Erythroblast (primary cell): ENCODE data around the gene TOR1A.

ENCODE experiments used
- DNase-seq, 2 experiments: peaks; one replicate each; lab custom pipeline; 2025; lab: John Stamatoyannopoulos, UW
- GATA1 ChIP-seq: IDR thresholded peaks from 2 replicates; pipeline ENCODE4 v1.6.1; 2011; ENCODE audit warnings: low read depth, mild to moderate bottlenecking, control low read depth, low read length, moderate library complexity
- POLR2A ChIP-seq: IDR thresholded peaks from 2 replicates; pipeline ENCODE4 v1.6.1; 2011; ENCODE audit warnings: mild to moderate bottlenecking, low read length

Gene TOR1A

DNA sequence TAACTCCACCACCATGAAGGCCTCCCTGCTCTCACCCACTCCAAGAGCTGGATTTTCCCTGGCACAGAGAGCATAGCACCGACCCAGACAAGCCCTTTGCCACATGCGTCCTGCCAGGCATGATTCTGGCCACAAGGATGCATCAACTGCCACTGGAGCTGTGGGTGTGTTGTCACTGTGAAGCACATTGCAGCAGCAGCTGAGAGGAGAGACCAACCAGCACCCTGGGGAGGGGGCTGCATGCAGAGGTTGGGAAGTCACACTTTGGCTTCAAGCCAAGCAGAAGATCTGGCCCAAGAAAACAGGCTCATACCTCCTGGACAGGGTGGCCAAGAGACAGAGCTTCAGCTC is 48.5 kb downstream of the TOR1A start:
- TF ChIP-seq GATA1: no peak
- TF ChIP-seq POLR2A: no peak

GRCh38 chr9:129774791-129775447 is 49.0 kb downstream of the TOR1A start:
- no peak for DNase-seq
- TF ChIP-seq GATA1 (no peak), POLR2A (no peak)

More for the DNA sequence above, 48.5 kb downstream of the TOR1A start:
- no peak for DNase-seq

DNA sequence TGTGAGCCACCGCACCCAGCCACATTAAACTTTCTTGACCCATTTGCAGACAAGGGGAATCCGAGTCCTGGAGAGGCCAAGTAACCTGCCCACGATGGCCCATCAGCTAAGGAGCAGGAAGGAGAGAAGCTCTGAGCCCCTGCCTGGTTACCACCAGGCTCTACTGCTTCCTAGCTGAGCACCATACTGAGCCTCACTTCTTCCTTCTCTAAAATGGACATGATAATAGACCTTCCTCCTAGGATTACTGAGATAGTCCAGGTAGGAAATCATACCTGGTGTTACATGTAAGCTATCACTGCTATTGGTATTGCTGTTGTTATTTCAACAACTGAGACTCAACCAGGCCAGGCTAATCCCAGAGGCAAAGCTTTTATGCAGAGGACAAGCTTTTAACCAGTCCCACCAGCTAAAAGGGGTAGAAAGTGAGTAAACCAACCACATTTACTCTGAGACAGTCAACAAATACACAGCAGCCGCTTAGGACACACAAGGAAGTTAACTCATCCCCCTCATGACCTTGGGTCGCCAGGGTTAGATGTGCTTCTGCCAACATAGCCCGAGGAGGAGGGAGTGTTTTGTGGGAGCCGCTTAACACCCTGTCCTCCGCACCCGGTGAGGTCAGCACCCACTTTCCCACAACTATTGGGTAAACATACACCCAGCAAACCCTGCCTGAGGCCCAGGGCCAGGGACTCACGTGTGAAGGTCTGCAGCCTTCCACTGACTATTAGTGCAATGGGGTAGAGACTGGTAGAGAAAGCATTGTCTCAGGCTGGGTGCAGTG is 50.5 kb downstream of the TOR1A start:
- DNase-seq: no peak
- TF ChIP-seq POLR2A: no peak
- no peak for TF ChIP-seq GATA1

GRCh38 chr9:129770741-129771140 is 53.2 kb downstream of the TOR1A start:
- TF ChIP-seq POLR2A (no peak), GATA1 (no peak)
- no peak for DNase-seq

DNA sequence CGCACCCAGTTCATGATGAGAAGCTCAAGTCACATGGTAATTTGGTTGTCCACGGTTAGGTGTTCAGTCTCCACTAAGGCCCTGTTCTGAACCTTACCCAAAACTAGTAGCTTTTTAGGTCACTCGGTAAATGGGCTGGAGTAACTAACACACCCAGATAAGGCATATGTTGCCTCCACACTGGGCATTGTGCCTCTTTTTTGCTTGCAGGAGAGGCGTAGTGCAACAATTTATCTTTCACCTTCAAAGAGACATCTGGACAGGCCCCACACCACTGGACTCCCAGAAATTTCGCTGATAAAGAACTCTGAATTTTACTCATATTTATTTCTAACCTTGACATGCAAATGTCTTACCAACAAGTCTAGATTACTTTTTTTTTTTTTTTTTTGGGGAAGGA is 54.3 kb downstream of the TOR1A start:
- DNase-seq: peak; percentile 86 to 96
- TF ChIP-seq GATA1: peak; percentile 22
- TF ChIP-seq POLR2A: no peak

- TF ChIP-seq GATA1: no peak
- no peak for TF ChIP-seq POLR2A
- no peak for DNase-seq
Measured at GRCh38 chr9:129768486-129768885, 55.5 kb downstream of the TOR1A start.

GRCh38 chr9:129765764-129766317 is 58.1 kb downstream of the TOR1A start:
- TF ChIP-seq POLR2A (no peak), GATA1 (no peak)
- no peak for DNase-seq

GRCh38 chr9:129762985-129763926 is 60.7 kb downstream of the TOR1A start:
- DNase-seq: no peak
- TF ChIP-seq POLR2A (no peak), GATA1 (no peak)
